Upper lobe of left lung (tissue), 4 donors: Measurements from ENCODE around the gene WDR76.

ENCODE experiments used
- EP300 ChIP-seq, 4 donors: sonication (generic); formaldehyde crosslinking; IDR thresholded peaks; one replicate each; pipeline ENCODE4 v1.5.1; 2017; ENCODE audit warnings: antibody characterized with exemption in 4 of 4, control low read depth in 2 of 4
- POLR2A ChIP-seq, 4 donors: fragments of 450-650 bp; IDR thresholded peaks; one replicate each; pipeline ENCODE4 v1.5.1; 2016 to 2017; ENCODE audit warnings: antibody characterized with exemption in 4 of 4, mild to moderate bottlenecking in 2 of 4
- POLR2AphosphoS5 ChIP-seq, 2 donors: sonication (generic); formaldehyde crosslinking; IDR thresholded peaks; one replicate each; pipeline ENCODE4 v1.5.1; 2017; ENCODE audit warnings: antibody characterized with exemption in 2 of 2
- TF ChIP-seq, protein P1 (sequence below), 6 experiments: fragments of 450-650 bp in 4 of 6; fragments of 200-600 bp in 2 of 6; sonication (generic) in 2 of 6; IDR thresholded peaks; one replicate each; pipeline ENCODE4 v1.5.1; 2016 to 2019; ENCODE audit warnings: antibody characterized with exemption in 6 of 6

- TF ChIP-seq, protein P1, sequence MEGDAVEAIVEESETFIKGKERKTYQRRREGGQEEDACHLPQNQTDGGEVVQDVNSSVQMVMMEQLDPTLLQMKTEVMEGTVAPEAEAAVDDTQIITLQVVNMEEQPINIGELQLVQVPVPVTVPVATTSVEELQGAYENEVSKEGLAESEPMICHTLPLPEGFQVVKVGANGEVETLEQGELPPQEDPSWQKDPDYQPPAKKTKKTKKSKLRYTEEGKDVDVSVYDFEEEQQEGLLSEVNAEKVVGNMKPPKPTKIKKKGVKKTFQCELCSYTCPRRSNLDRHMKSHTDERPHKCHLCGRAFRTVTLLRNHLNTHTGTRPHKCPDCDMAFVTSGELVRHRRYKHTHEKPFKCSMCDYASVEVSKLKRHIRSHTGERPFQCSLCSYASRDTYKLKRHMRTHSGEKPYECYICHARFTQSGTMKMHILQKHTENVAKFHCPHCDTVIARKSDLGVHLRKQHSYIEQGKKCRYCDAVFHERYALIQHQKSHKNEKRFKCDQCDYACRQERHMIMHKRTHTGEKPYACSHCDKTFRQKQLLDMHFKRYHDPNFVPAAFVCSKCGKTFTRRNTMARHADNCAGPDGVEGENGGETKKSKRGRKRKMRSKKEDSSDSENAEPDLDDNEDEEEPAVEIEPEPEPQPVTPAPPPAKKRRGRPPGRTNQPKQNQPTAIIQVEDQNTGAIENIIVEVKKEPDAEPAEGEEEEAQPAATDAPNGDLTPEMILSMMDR (IDR thresholded peaks at IDR 0.05) = no peak
- TF ChIP-seq POLR2A (IDR thresholded peaks at IDR 0.05) (no peak), POLR2AphosphoS5 (IDR thresholded peaks at IDR 0.05) (no peak), EP300 (IDR thresholded peaks at IDR 0.05) (no peak)
Measured at GRCh38 chr15:43873651-43874050, 46.8 kb downstream of the WDR76 start.
